ENCODE data around the gene NFU1.

DNA sequence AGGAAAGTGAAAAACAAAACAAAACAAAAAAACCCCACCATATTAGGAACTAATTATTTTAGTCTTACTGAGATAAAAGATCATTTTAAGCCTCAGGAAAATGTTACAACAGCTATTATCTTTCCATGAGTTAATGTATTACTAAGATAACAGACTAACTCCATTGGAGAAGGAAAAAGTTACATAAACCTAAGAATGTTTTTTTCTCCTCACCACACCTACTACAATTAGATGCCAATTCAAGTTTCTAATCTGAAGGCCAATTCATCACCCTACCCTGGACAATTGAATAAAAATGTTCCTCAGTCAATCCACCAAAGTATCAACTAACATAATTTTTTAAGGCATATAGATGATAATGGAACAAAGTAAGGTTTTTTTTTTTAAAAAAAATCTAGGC, 40.0 kb downstream of the NFU1 start:
- TF ChIP-seq, protein P1, sequence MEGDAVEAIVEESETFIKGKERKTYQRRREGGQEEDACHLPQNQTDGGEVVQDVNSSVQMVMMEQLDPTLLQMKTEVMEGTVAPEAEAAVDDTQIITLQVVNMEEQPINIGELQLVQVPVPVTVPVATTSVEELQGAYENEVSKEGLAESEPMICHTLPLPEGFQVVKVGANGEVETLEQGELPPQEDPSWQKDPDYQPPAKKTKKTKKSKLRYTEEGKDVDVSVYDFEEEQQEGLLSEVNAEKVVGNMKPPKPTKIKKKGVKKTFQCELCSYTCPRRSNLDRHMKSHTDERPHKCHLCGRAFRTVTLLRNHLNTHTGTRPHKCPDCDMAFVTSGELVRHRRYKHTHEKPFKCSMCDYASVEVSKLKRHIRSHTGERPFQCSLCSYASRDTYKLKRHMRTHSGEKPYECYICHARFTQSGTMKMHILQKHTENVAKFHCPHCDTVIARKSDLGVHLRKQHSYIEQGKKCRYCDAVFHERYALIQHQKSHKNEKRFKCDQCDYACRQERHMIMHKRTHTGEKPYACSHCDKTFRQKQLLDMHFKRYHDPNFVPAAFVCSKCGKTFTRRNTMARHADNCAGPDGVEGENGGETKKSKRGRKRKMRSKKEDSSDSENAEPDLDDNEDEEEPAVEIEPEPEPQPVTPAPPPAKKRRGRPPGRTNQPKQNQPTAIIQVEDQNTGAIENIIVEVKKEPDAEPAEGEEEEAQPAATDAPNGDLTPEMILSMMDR (IDR thresholded peaks at IDR 0.05), result no peak
- TF ChIP-seq POLR2AphosphoS5 (IDR thresholded peaks at IDR 0.05), result no peak
